GM12878 (cell line): ENCODE results near the gene RBBP4. TPM values are rescaled to one million over a fixed set of nuclear protein-coding genes. Genes with fewer than 3 reads are reported as not detected.

Source experiments
- ATAC-seq: fragments of 200-7000 bp; cut with Tn5 transposase; 3 replicates; pipeline ENCODE4 v1.9.1; 2020; ENCODE audit warnings: mild to moderate bottlenecking, moderate library complexity
- BruUV-seq: library from RNA; stranded (reverse); fragments of 400-500 nt; replicated peaks from 2 replicates; lab custom pipeline; 2021; lab: Mats Ljungman, UMichigan
- CTCF ChIA-PET: fragments of 300-600 bp; sonication (Branson Sonifier 250); formaldehyde crosslinking; extraction: SDS; loops from one replicate; lab custom pipeline; 2021; ENCODE audit warnings: inconsistent platforms; lab: Yijun Ruan, JAX
- POLR2A ChIA-PET: fragments of 350-600 bp; formaldehyde crosslinking; extraction: SDS; loops from one replicate; lab custom pipeline; 2021; ENCODE audit warnings: inconsistent platforms; lab: Charles Lee
- RAD21 ChIA-PET: fragments of 300-600 bp; sonication (Branson Sonifier 250); formaldehyde crosslinking; loops from one replicate; lab custom pipeline; 2023; ENCODE audit warnings: antibody characterized with exemption; ENCODE audit not compliant: unreplicated experiment; lab: Charles Lee
- SMC1A ChIA-PET: fragments of 300-600 bp; sonication (Branson Sonifier 250); formaldehyde crosslinking; loops from one replicate; lab custom pipeline; 2023; ENCODE audit not compliant: unreplicated experiment, uncharacterized antibody; lab: Charles Lee
- DNase-seq: peaks from one replicate; pipeline ENCODE4 v3.0.0-alpha.2; 2011; ENCODE audit warnings: low read depth, low spot score
- FAIRE-seq: peaks from 3 replicates; lab custom pipeline; 2011; peaks lifted over from hg19 to GRCh38; lab: Jason Lieb, UNC
- H2AFZ ChIP-seq: 2 replicates; pipeline ENCODE4 v1.6.0; 2011; ENCODE audit warnings: low read depth, low read length, control low read depth; ENCODE audit not compliant: control insufficient read depth
- H3K27ac ChIP-seq: 2 replicates; pipeline ENCODE4 v1.5.1; 2011; ENCODE audit warnings: control low read depth; ENCODE audit not compliant: control insufficient read depth, insufficient read depth
- H3K27me3 ChIP-seq, 2 experiments: replicated peaks in 1 of 2; 2 replicates each; pipeline versions ENCODE4 v1.6.0 to v1.6.1; 2011; ENCODE audit warnings: low read length in 1 of 2; ENCODE audit not compliant: control insufficient read depth in 2 of 2, insufficient read depth in 2 of 2
- H3K36me3 ChIP-seq, 2 experiments: 2 replicates each; pipeline ENCODE4 v1.5.1; 2011; ENCODE audit warnings: low read length in 1 of 2; ENCODE audit not compliant: control insufficient read depth in 2 of 2, insufficient read depth in 2 of 2
- H3K4me1 ChIP-seq: 2 replicates; pipeline ENCODE4 v1.6.1; 2011; ENCODE audit warnings: mild to moderate bottlenecking, low read length, moderate library complexity, mixed read lengths; ENCODE audit not compliant: control insufficient read depth, insufficient read depth
- H3K4me2 ChIP-seq: 2 replicates; pipeline ENCODE4 v1.6.0; 2011; ENCODE audit warnings: control low read depth; ENCODE audit not compliant: control insufficient read depth, insufficient read depth
- H3K4me3 ChIP-seq: fragments of 200-600 bp; sonication (generic); 2 replicates; pipeline ENCODE4 v1.5.1; 2016
- H3K79me2 ChIP-seq: 2 replicates; pipeline ENCODE4 v1.6.0; 2011; ENCODE audit warnings: low read length; ENCODE audit not compliant: control insufficient read depth, insufficient read depth
- H3K9ac ChIP-seq: 2 replicates; pipeline ENCODE4 v1.8.0; 2011; ENCODE audit warnings: low read length, control low read depth, mixed read lengths; ENCODE audit not compliant: control insufficient read depth, insufficient read depth
- H3K9me3 ChIP-seq: replicated peaks from 3 replicates; pipeline ENCODE4 v1.5.1; 2011; ENCODE audit warnings: mild to moderate bottlenecking, low read length; ENCODE audit not compliant: control insufficient read depth, insufficient read depth
- H4K20me1 ChIP-seq: 2 replicates; pipeline ENCODE4 v1.6.0; 2011; ENCODE audit not compliant: control insufficient read depth, insufficient read depth
- MEF2B ChIP-seq: fragments of 450-650 bp; IDR thresholded peaks from 2 replicates; pipeline ENCODE4 v1.6.1; 2018; ENCODE audit warnings: mild to moderate bottlenecking, moderate library complexity; ENCODE audit not compliant: partially characterized antibody, poor library complexity, severe bottlenecking
- MTA2 ChIP-seq: fragments of 450-650 bp; IDR thresholded peaks from 2 replicates; pipeline ENCODE4 v1.6.1; 2016; ENCODE audit warnings: low read depth, mild to moderate bottlenecking, moderate library complexity
- NBN ChIP-seq: fragments of 450-650 bp; IDR thresholded peaks from 2 replicates; pipeline ENCODE4 v1.6.1; 2016
- PKNOX1 ChIP-seq: fragments of 450-650 bp; IDR thresholded peaks from 2 replicates; pipeline ENCODE4 v1.6.1; 2016; ENCODE audit warnings: mild to moderate bottlenecking
- SMARCA5 ChIP-seq: fragments of 450-650 bp; IDR thresholded peaks from 2 replicates; pipeline ENCODE4 v1.6.1; 2017; ENCODE audit warnings: mild to moderate bottlenecking
- TARDBP ChIP-seq: IDR thresholded peaks from 2 replicates; pipeline ENCODE4 v1.6.1; 2016; ENCODE audit warnings: borderline replicate concordance
- TCF12 ChIP-seq: IDR thresholded peaks from 2 replicates; pipeline ENCODE4 v1.6.1; 2011; ENCODE audit warnings: low read depth, mild to moderate bottlenecking, low read length
- ZBED1 ChIP-seq: IDR thresholded peaks from 2 replicates; pipeline ENCODE4 v1.6.1; 2016; ENCODE audit warnings: borderline replicate concordance
- ZNF24 ChIP-seq: fragments of 450-650 bp; IDR thresholded peaks from 2 replicates; pipeline ENCODE4 v1.6.1; 2017; ENCODE audit warnings: antibody characterized with exemption, mild to moderate bottlenecking
- ZZZ3 ChIP-seq: IDR thresholded peaks from 2 replicates; pipeline ENCODE4 v1.6.1; 2011; ENCODE audit warnings: low read depth; ENCODE audit not compliant: control insufficient read depth, insufficient read length
- WGBS: methylation state at CpG from one replicate; pipeline ENCODE4 v1.1.6; 2016; ENCODE audit warnings: low lambda C conversion rate; ENCODE audit not compliant: insufficient replicate concordance, insufficient coverage; ENCODE audit errors: missing lambda C conversion rate; 5-methylcytosine and 5-hydroxymethylcytosine counted together
- in situ Hi-C: fragments of 300-500 bp; cut with MboI; formaldehyde crosslinking; loops from 9 replicates; pipeline ENCODE4 v1.14.3; 2018; ENCODE audit warnings: mixed read lengths
- intact Hi-C: fragments of 100-400 bp; cut with micrococcal nuclease; formaldehyde crosslinking; loops from one replicate; pipeline ENCODE4 v1.14.2; 2022; ENCODE audit not compliant: unreplicated experiment
- polyA plus RNA-seq, 11 experiments: library from polyadenylated mRNA; depleted of rRNA in 4 of 11; unstranded in 6 of 11; stranded (reverse) in 5 of 11; fragments of >200 nt; fragmentation: Nextera tagmentation in 4 of 11; fragmentation: Illumina TruSeq in 1 of 11; extraction: Ambion mirVana in 4 of 11; extraction: Trizol in 1 of 11; gene quantifications; 1 replicate in 1 of 11; 2 replicates in 10 of 11; pipeline versions ENCODE4 v1.2.1 to v1.2.3, GENCODE V29; 2011 to 2016; ENCODE audit warnings: inconsistent platforms in 2 of 11, missing spikeins in 2 of 11, low read depth in 1 of 11
- total RNA-seq, 4 experiments: library from RNA; depleted of rRNA in 3 of 4; stranded (reverse); fragments of >200 nt in 3 of 4; fragmentation: Illumina TruSeq in 1 of 4; extraction: Trizol in 1 of 4; gene quantifications; 2 replicates each; pipeline versions ENCODE4 v1.2.1 to v1.2.3, GENCODE V29; 2013 to 2021

RBBP4 gene
- total and polyA plus RNA-seq, 10 of the 15 experiments (the other 5 are each of a cell fraction or from before 2014, with no cell fraction given), result 120 to 357 (median 231) TPM

GRCh38 chr1:32693455-32694174, 42.6 kb downstream of the RBBP4 start:
- Histone ChIP-seq H3K9me3 (no peaks in the 10 kb centered on the region), H3K9ac (no peak overlapping the region), H3K4me3 (no peak overlapping the region), H3K27me3 (no peaks in the 10 kb centered on the region), H3K79me2 (no peaks in the 10 kb centered on the region), H3K4me2 (no peak overlapping the region), H3K36me3 (no peaks in the 10 kb centered on the region), H3K4me1 (no peaks in the 10 kb centered on the region), H4K20me1 (no peaks in the 10 kb centered on the region), H2AFZ (no peak overlapping the region), H3K27ac (no peak overlapping the region)
- ChIA-PET POLR2A (no interaction called here), CTCF (no interaction called here), SMC1A (interaction anchor here (0.8 kb wide), 1 partner anchor 98 kb away, joined by 3 read pairs; no protein-coding TSS in a partner anchor), RAD21 (no interaction called here)
- 71% methylated on average over 6 of the region's 6 CpGs for WGBS
- TF ChIP-seq PKNOX1 (no peak), ZNF24 (no peak), TCF12 (no peak), MTA2 (no peak), NBN (no peak), ZBED1 (no peak), ZZZ3 (no peak), MEF2B (no peak), TARDBP (no peak), SMARCA5 (no peak)
- no peak for FAIRE-seq
- no peak for ATAC-seq
- in situ Hi-C loops (no loop called here), intact Hi-C loops (no loop called here)
- BruUV-seq, result no TSS peak
- no peak for DNase-seq
